Liver (tissue), 9 donors: ENCODE data around the gene KATNIP. TPM values are rescaled to one million over a fixed set of nuclear protein-coding genes. Genes with fewer than 3 reads are reported as not detected.

ENCODE experiments used
- DNase-seq: peaks from one replicate; pipeline ENCODE4 v3.0.0-alpha.2; 2017; ENCODE audit warnings: low spot score
- H3K27ac ChIP-seq, 2 donors: one replicate each; pipeline ENCODE4 v1.7.0; 2013; ENCODE audit warnings: inconsistent platforms in 2 of 2, low read length in 2 of 2, control low read depth in 1 of 2, low read depth in 1 of 2, mild to moderate bottlenecking in 1 of 2
- H3K27me3 ChIP-seq, 4 donors: one replicate each; pipeline versions ENCODE4 v1.6.1 to v1.7.0; 2013; ENCODE audit warnings: low read length in 3 of 4, inconsistent platforms in 1 of 4, mild to moderate bottlenecking in 1 of 4, moderate library complexity in 1 of 4; ENCODE audit not compliant: control insufficient read depth in 4 of 4, insufficient read depth in 4 of 4
- H3K36me3 ChIP-seq, 4 donors: one replicate each; pipeline versions ENCODE4 v1.6.1 to v1.7.0; 2013; ENCODE audit warnings: low read length in 3 of 4, mild to moderate bottlenecking in 3 of 4, low read depth in 1 of 4, moderate library complexity in 1 of 4; ENCODE audit not compliant: control insufficient read depth in 4 of 4, insufficient read depth in 3 of 4
- H3K4me1 ChIP-seq, 4 donors: one replicate each; pipeline versions ENCODE4 v1.6.1 to v1.7.0; 2013; ENCODE audit warnings: low read length in 3 of 4, mild to moderate bottlenecking in 3 of 4, moderate library complexity in 1 of 4; ENCODE audit not compliant: control insufficient read depth in 4 of 4, insufficient read depth in 4 of 4
- H3K4me3 ChIP-seq, 3 donors: one replicate each; pipeline versions ENCODE4 v1.6.1 to v1.7.0; 2013; ENCODE audit warnings: low read length in 3 of 3, control low read depth in 1 of 3, low read depth in 1 of 3, mild to moderate bottlenecking in 1 of 3
- H3K9ac ChIP-seq, 2 donors: one replicate each; pipeline ENCODE4 v1.7.0; 2013; ENCODE audit warnings: low read length in 2 of 2, mild to moderate bottlenecking in 2 of 2, moderate library complexity in 2 of 2, control low read depth in 1 of 2, low read depth in 1 of 2
- H3K9me3 ChIP-seq, 4 donors: one replicate each; pipeline versions ENCODE4 v1.6.1 to v1.7.0; 2013; ENCODE audit warnings: low read length in 3 of 4; ENCODE audit not compliant: control insufficient read depth in 4 of 4
- ATF3 ChIP-seq: IDR thresholded peaks from 2 replicates; pipeline ENCODE4 v1.6.1; 2016; ENCODE audit warnings: antibody characterized with exemption
- EGR1 ChIP-seq, 2 donors: IDR thresholded peaks; 2 replicates each; pipeline ENCODE4 v1.6.1; 2016 to 2018; ENCODE audit warnings: antibody characterized with exemption in 2 of 2, low read depth in 2 of 2
- FOXA1 ChIP-seq: IDR thresholded peaks from 2 replicates; pipeline ENCODE4 v1.6.1; 2016; ENCODE audit warnings: antibody characterized with exemption
- FOXA2 ChIP-seq: IDR thresholded peaks from 2 replicates; pipeline ENCODE4 v1.6.1; 2016; ENCODE audit warnings: antibody characterized with exemption
- GABPA ChIP-seq, 2 donors: IDR thresholded peaks in 1 of 2; conservative IDR thresholded peaks in 1 of 2; 2 replicates each; pipeline ENCODE4 v1.6.1; 2016; ENCODE audit warnings: antibody characterized with exemption in 2 of 2, mild to moderate bottlenecking in 1 of 2, moderate library complexity in 1 of 2
- HNF4A ChIP-seq, 2 donors: conservative IDR thresholded peaks; 2 replicates each; pipeline ENCODE4 v1.6.1; 2016; ENCODE audit warnings: antibody characterized with exemption in 2 of 2, mild to moderate bottlenecking in 2 of 2
- HNF4G ChIP-seq: IDR thresholded peaks from 2 replicates; pipeline ENCODE4 v1.6.1; 2016; ENCODE audit warnings: antibody characterized with exemption
- JUND ChIP-seq, 2 donors: IDR thresholded peaks; 2 replicates each; pipeline ENCODE4 v1.6.1; 2016; ENCODE audit warnings: antibody characterized with exemption in 2 of 2
- MAX ChIP-seq: IDR thresholded peaks from 2 replicates; pipeline ENCODE4 v1.6.1; 2016; ENCODE audit warnings: antibody characterized with exemption
- NR2F2 ChIP-seq: IDR thresholded peaks from 2 replicates; pipeline ENCODE4 v1.6.1; 2016; ENCODE audit warnings: antibody characterized with exemption
- RAD21 ChIP-seq, 2 donors: IDR thresholded peaks; 2 replicates each; pipeline ENCODE4 v1.6.1; 2016; ENCODE audit warnings: antibody characterized with exemption in 2 of 2, mild to moderate bottlenecking in 2 of 2
- RXRA ChIP-seq, 2 donors: IDR thresholded peaks; 2 replicates each; pipeline ENCODE4 v1.6.1; 2017 to 2018; ENCODE audit warnings: antibody characterized with exemption in 2 of 2, mild to moderate bottlenecking in 1 of 2
- SP1 ChIP-seq: IDR thresholded peaks from 2 replicates; pipeline ENCODE4 v1.6.1; 2018; ENCODE audit warnings: antibody characterized with exemption, mild to moderate bottlenecking
- TAF1 ChIP-seq: conservative IDR thresholded peaks from 2 replicates; pipeline ENCODE4 v1.6.1; 2016; ENCODE audit warnings: antibody characterized with exemption, mild to moderate bottlenecking
- YY1 ChIP-seq: IDR thresholded peaks from 2 replicates; pipeline ENCODE4 v1.6.1; 2016; ENCODE audit warnings: antibody characterized with exemption, mild to moderate bottlenecking
- WGBS: extraction: QIAGEN DNeasy Blood & Tissue Kit; methylation state at CpG from one replicate; pipeline ENCODE4 v1.1.7; 2013; 5-methylcytosine and 5-hydroxymethylcytosine counted together
- polyA plus RNA-seq, 2 donors: library from polyadenylated mRNA; stranded (reverse) in 1 of 2; unstranded in 1 of 2; fragments of 200-250 nt in 1 of 2; fragments of >200 nt in 1 of 2; fragmentation: Nextera tagmentation in 1 of 2; extraction: Ambion mirVana in 1 of 2; gene quantifications; one replicate each; pipeline versions ENCODE4 v1.2.1 to v1.2.3, GENCODE V29; 2013 to 2015
- total RNA-seq, 2 donors: library from RNA; depleted of rRNA; stranded (reverse); fragments of >200 nt; gene quantifications; one replicate each; pipeline ENCODE4 v1.2.3, GENCODE V29; 2014
- TF ChIP-seq, protein P1 (sequence below): fragments of 150-350 bp; IDR thresholded peaks from 2 replicates; pipeline ENCODE4 v1.5.1; 2017; ENCODE audit warnings: improper control_type of control experiment, low read depth, low read length; ENCODE audit not compliant: missing input control
- TF ChIP-seq, protein P2 (sequence below): IDR thresholded peaks from 2 replicates; pipeline ENCODE4 v1.6.1; 2016; ENCODE audit warnings: antibody characterized with exemption
- donor health status: healthy.
- donor health status: healthy.
- donor health status: healthy.
- donor health status: healthy.
- donor health status: healthy.

The KATNIP gene
- total and polyA plus RNA-seq, 4 donors: 2.0 to 6.5 (median 4.5) TPM

- Histone ChIP-seq H3K36me3 (peaks cover 0 to 3% (median 0%) of the 10 kb centered on the region in 4 donors), H3K27me3 (no peaks in the 10 kb centered on the region), H3K27ac (no peak overlapping the region), H3K4me1 (no peaks in the 10 kb centered on the region), H3K4me3 (no peak overlapping the region), H3K9me3 (peaks cover 0 to 3% (median 0%) of the 10 kb centered on the region in 4 donors), H3K9ac (no peak overlapping the region)
- TF ChIP-seq HNF4A (conservative IDR thresholded peaks at IDR 0.05): no peak
- TF ChIP-seq EGR1 (IDR thresholded peaks at IDR 0.05; ENCODE audit: low read depth in 2 of 2): no peak
- TF ChIP-seq HNF4G: no peak
- no peak for TF ChIP-seq RXRA (IDR thresholded peaks at IDR 0.05)
- TF ChIP-seq, protein P1, sequence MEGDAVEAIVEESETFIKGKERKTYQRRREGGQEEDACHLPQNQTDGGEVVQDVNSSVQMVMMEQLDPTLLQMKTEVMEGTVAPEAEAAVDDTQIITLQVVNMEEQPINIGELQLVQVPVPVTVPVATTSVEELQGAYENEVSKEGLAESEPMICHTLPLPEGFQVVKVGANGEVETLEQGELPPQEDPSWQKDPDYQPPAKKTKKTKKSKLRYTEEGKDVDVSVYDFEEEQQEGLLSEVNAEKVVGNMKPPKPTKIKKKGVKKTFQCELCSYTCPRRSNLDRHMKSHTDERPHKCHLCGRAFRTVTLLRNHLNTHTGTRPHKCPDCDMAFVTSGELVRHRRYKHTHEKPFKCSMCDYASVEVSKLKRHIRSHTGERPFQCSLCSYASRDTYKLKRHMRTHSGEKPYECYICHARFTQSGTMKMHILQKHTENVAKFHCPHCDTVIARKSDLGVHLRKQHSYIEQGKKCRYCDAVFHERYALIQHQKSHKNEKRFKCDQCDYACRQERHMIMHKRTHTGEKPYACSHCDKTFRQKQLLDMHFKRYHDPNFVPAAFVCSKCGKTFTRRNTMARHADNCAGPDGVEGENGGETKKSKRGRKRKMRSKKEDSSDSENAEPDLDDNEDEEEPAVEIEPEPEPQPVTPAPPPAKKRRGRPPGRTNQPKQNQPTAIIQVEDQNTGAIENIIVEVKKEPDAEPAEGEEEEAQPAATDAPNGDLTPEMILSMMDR: no peak
- TF ChIP-seq NR2F2: no peak
- TF ChIP-seq YY1: no peak
- no peak for TF ChIP-seq SP1
- TF ChIP-seq GABPA (IDR thresholded peaks at IDR 0.05 in 1 of 2, conservative IDR thresholded peaks at IDR 0.05 in 1 of 2): no peak
- TF ChIP-seq JUND (IDR thresholded peaks at IDR 0.05): no peak
- no peak for TF ChIP-seq TAF1
- no peak for TF ChIP-seq ATF3
- no peak for TF ChIP-seq FOXA2
- no peak for TF ChIP-seq RAD21 (IDR thresholded peaks at IDR 0.05)
- no peak for TF ChIP-seq MAX
- no peak for DNase-seq
- 96% methylated on average over 1 of the region's 1 CpG for WGBS
Measured at GRCh38 chr16:27583634-27584033, 33.7 kb downstream of the KATNIP start.

- WGBS: 98% methylated on average over 5 of the region's 5 CpGs
- no peaks in the 10 kb centered on the region for H3K4me1 ChIP-seq
- no peak overlapping the region for H3K4me3 ChIP-seq
- peaks cover 0 to 3% (median 0%) of the 10 kb centered on the region in 4 donors for H3K36me3 ChIP-seq
- H3K9ac ChIP-seq: no peak overlapping the region
- no peak overlapping the region for H3K27ac ChIP-seq
- TF ChIP-seq SP1: no peak
- no peak for TF ChIP-seq MAX
- no peak for TF ChIP-seq HNF4G
- TF ChIP-seq, protein P2, sequence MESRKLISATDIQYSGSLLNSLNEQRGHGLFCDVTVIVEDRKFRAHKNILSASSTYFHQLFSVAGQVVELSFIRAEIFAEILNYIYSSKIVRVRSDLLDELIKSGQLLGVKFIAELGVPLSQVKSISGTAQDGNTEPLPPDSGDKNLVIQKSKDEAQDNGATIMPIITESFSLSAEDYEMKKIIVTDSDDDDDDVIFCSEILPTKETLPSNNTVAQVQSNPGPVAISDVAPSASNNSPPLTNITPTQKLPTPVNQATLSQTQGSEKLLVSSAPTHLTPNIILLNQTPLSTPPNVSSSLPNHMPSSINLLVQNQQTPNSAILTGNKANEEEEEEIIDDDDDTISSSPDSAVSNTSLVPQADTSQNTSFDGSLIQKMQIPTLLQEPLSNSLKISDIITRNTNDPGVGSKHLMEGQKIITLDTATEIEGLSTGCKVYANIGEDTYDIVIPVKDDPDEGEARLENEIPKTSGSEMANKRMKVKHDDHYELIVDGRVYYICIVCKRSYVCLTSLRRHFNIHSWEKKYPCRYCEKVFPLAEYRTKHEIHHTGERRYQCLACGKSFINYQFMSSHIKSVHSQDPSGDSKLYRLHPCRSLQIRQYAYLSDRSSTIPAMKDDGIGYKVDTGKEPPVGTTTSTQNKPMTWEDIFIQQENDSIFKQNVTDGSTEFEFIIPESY: no peak
- no peak for TF ChIP-seq FOXA1
- no peak for TF ChIP-seq RAD21 (IDR thresholded peaks at IDR 0.05)
- no peak for TF ChIP-seq GABPA (IDR thresholded peaks at IDR 0.05 in 1 of 2, conservative IDR thresholded peaks at IDR 0.05 in 1 of 2)
- no peaks in the 10 kb centered on the region for H3K27me3 ChIP-seq
- H3K9me3 ChIP-seq: peaks cover 0 to 3% (median 0%) of the 10 kb centered on the region in 4 donors
- no peak for DNase-seq
Measured at GRCh38 chr16:27585200-27585599, 35.3 kb downstream of the KATNIP start.
